NT2/D1 (cell line): ENCODE data around the gene FYTTD1.

Source experiments
- SUZ12 ChIP-seq: IDR thresholded peaks from 2 replicates; pipeline ENCODE4 v1.6.1; 2011; ENCODE audit not compliant: insufficient read length, insufficient read depth; ENCODE audit errors: extremely low read depth
- YY1 ChIP-seq: IDR thresholded peaks from 2 replicates; pipeline ENCODE4 v1.6.1; 2011; ENCODE audit not compliant: insufficient read length, insufficient read depth
- ZNF274 ChIP-seq: IDR thresholded peaks from 2 replicates; pipeline ENCODE4 v1.6.1; 2011; ENCODE audit warnings: mild to moderate bottlenecking, low read depth, low read length

GRCh38 chr3:197810901-197811300, 61.2 kb downstream of the FYTTD1 start:
- TF ChIP-seq ZNF274, result no peak
- TF ChIP-seq SUZ12, result no peak
- no peak for TF ChIP-seq YY1
